Measurements from ENCODE around the gene GEMIN8. TPM values are rescaled to one million over a fixed set of nuclear protein-coding genes. Genes with fewer than 3 reads are reported as not detected.

GEMIN8 gene
- total RNA-seq: 17.0 and 22.7 TPM in 2 replicates

- peak within 1 kb of the TSS; percentile 84 for H3K4me3 ChIP-seq (ENCODE audit: insufficient read depth, low read length)
- DNase-seq (ENCODE audit: insufficient read length, low spot score, missing footprints): peak; percentile 94
- peak within 1 kb of the TSS; percentile 92 for H2AFZ ChIP-seq (ENCODE audit: low read length)
- no peak for TF ChIP-seq CTCF (IDR thresholded peaks at IDR 0.05; ENCODE audit: extremely low read depth, low read depth, low read length)
- peak within 1 kb of the TSS; percentile 95 for H3K4me2 ChIP-seq (ENCODE audit: insufficient read depth, low read length)
- H4K20me1 ChIP-seq (ENCODE audit: insufficient read depth, low read length): peaks cover 6% of the 10 kb centered on the region
- peaks cover 29% of the 10 kb centered on the region for H3K4me1 ChIP-seq (ENCODE audit: insufficient read depth, low read length)
- peak within 1 kb of the TSS; percentile 90 for H3K27ac ChIP-seq (ENCODE audit: low read depth, low read length)
- H3K36me3 ChIP-seq (ENCODE audit: insufficient read depth, low read length): no peaks in the 10 kb centered on the region
- no peaks in the 10 kb centered on the region for H3K27me3 ChIP-seq (ENCODE audit: insufficient read depth, low read length)
- H3K9me3 ChIP-seq (ENCODE audit: low read depth, low read length): no peaks in the 10 kb centered on the region
- peaks cover 16% of the 10 kb centered on the region for H3K79me2 ChIP-seq (ENCODE audit: insufficient read depth, low read length)
Observed at GRCh38 chrX:14029425-14030173, at the start of gene GEMIN8. GEMIN8 (minus strand) TSS chrX:14029892; CDS start chrX:14021478, 8,414 bp downstream.

GRCh38 chrX:14076639-14077038 is 46.9 kb upstream of the GEMIN8 start:
- Histone ChIP-seq H3K27ac (ENCODE audit: low read depth, low read length) (no peak overlapping the region), H3K27me3 (ENCODE audit: insufficient read depth, low read length) (no peaks in the 10 kb centered on the region), H3K4me1 (ENCODE audit: insufficient read depth, low read length) (no peaks in the 10 kb centered on the region), H2AFZ (ENCODE audit: low read length) (no peak overlapping the region), H3K79me2 (ENCODE audit: insufficient read depth, low read length) (no peaks in the 10 kb centered on the region), H3K4me2 (ENCODE audit: insufficient read depth, low read length) (no peak overlapping the region), H3K4me3 (ENCODE audit: insufficient read depth, low read length) (no peak overlapping the region), H3K9me3 (ENCODE audit: low read depth, low read length) (no peaks in the 10 kb centered on the region), H4K20me1 (ENCODE audit: insufficient read depth, low read length) (no peaks in the 10 kb centered on the region), H3K36me3 (ENCODE audit: insufficient read depth, low read length) (no peaks in the 10 kb centered on the region)
- DNase-seq (ENCODE audit: insufficient read length, low spot score, missing footprints): no peak
- no peak for TF ChIP-seq CTCF (IDR thresholded peaks at IDR 0.05; ENCODE audit: extremely low read depth, low read depth, low read length)

GRCh38 chrX:14073556-14073955 is 43.9 kb upstream of the GEMIN8 start:
- Histone ChIP-seq H3K9me3 (ENCODE audit: low read depth, low read length) (no peaks in the 10 kb centered on the region), H3K4me1 (ENCODE audit: insufficient read depth, low read length) (no peaks in the 10 kb centered on the region), H3K36me3 (ENCODE audit: insufficient read depth, low read length) (no peaks in the 10 kb centered on the region), H2AFZ (ENCODE audit: low read length) (no peak overlapping the region), H3K79me2 (ENCODE audit: insufficient read depth, low read length) (no peaks in the 10 kb centered on the region), H3K4me2 (ENCODE audit: insufficient read depth, low read length) (no peak overlapping the region), H3K27me3 (ENCODE audit: insufficient read depth, low read length) (no peaks in the 10 kb centered on the region), H3K27ac (ENCODE audit: low read depth, low read length) (no peak overlapping the region), H3K4me3 (ENCODE audit: insufficient read depth, low read length) (no peak overlapping the region), H4K20me1 (ENCODE audit: insufficient read depth, low read length) (no peaks in the 10 kb centered on the region)
- no peak for TF ChIP-seq CTCF (IDR thresholded peaks at IDR 0.05; ENCODE audit: extremely low read depth, low read depth, low read length)
- DNase-seq (ENCODE audit: insufficient read length, low spot score, missing footprints): no peak

GRCh38 chrX:14073071-14073470 is 43.4 kb upstream of the GEMIN8 start:
- Histone ChIP-seq H2AFZ (ENCODE audit: low read length) (no peak overlapping the region), H3K4me1 (ENCODE audit: insufficient read depth, low read length) (no peaks in the 10 kb centered on the region), H3K27me3 (ENCODE audit: insufficient read depth, low read length) (no peaks in the 10 kb centered on the region), H3K9me3 (ENCODE audit: low read depth, low read length) (no peaks in the 10 kb centered on the region), H3K27ac (ENCODE audit: low read depth, low read length) (no peak overlapping the region), H3K79me2 (ENCODE audit: insufficient read depth, low read length) (no peaks in the 10 kb centered on the region), H4K20me1 (ENCODE audit: insufficient read depth, low read length) (no peaks in the 10 kb centered on the region), H3K4me3 (ENCODE audit: insufficient read depth, low read length) (no peak overlapping the region), H3K36me3 (ENCODE audit: insufficient read depth, low read length) (no peaks in the 10 kb centered on the region), H3K4me2 (ENCODE audit: insufficient read depth, low read length) (no peak overlapping the region)
- peak; percentile 81 for DNase-seq (ENCODE audit: insufficient read length, low spot score, missing footprints)
- no peak for TF ChIP-seq CTCF (IDR thresholded peaks at IDR 0.05; ENCODE audit: extremely low read depth, low read depth, low read length)
